Measurements from ENCODE around the gene FCHSD2.
"Not testable (repeated sequence)": the region's sequence is repeated elsewhere in the genome, so short reads cannot be mapped to it uniquely, and the experiment has no call there.

FCHSD2 gene

GRCh38 chr11:73028611-73029010 is 113.5 kb downstream of the FCHSD2 start:
- Histone ChIP-seq H3K27me3 (no peaks in the 10 kb centered on the region), H3K36me3 (no peaks in the 10 kb centered on the region; the same call in 1 of the 2 replicates), H3K9me3 (peaks cover 8% of the 10 kb centered on the region), H3K4me3 (ENCODE audit: low read depth, low read length) (no peak overlapping the region), H3K4me1 (peaks cover 18% of the 10 kb centered on the region)
- no peak for DNase-seq
- TF ChIP-seq CTCF (IDR thresholded peaks at IDR 0.05; ENCODE audit: low read depth, low read length) = no peak

GRCh38 chr11:73027840-73028239 is 114.3 kb downstream of the FCHSD2 start:
- not testable (repeated sequence) for H3K9me3 ChIP-seq; DNase-seq; H3K36me3 ChIP-seq; H3K4me3 ChIP-seq (ENCODE audit: low read depth, low read length); H3K27me3 ChIP-seq
- H3K4me1 ChIP-seq = peaks cover 18% of the 10 kb centered on the region

GRCh38 chr11:73024639-73025038 is 117.5 kb downstream of the FCHSD2 start:
- no peaks in the 10 kb centered on the region; the same call in 1 of the 2 replicates for H3K36me3 ChIP-seq
- TF ChIP-seq CTCF (IDR thresholded peaks at IDR 0.05; ENCODE audit: low read depth, low read length) = no peak
- no peak for DNase-seq
- no peak overlapping the region for H3K4me3 ChIP-seq (ENCODE audit: low read depth, low read length)
- H3K9me3 ChIP-seq = peaks cover 8% of the 10 kb centered on the region
- H3K27me3 ChIP-seq = no peaks in the 10 kb centered on the region
- H3K4me1 ChIP-seq = peaks cover 13% of the 10 kb centered on the region

GRCh38 chr11:73019996-73020395 is 122.1 kb downstream of the FCHSD2 start:
- no peak for DNase-seq
- H3K27me3 ChIP-seq = no peaks in the 10 kb centered on the region
- H3K9me3 ChIP-seq = peaks cover 6% of the 10 kb centered on the region
- H3K4me3 ChIP-seq (ENCODE audit: low read depth, low read length) = no peak overlapping the region
- H3K4me1 ChIP-seq = peaks cover 4% of the 10 kb centered on the region; the same call in 1 of the 2 replicates
- H3K36me3 ChIP-seq = no peaks in the 10 kb centered on the region
- no peak for TF ChIP-seq CTCF (IDR thresholded peaks at IDR 0.05; ENCODE audit: low read depth, low read length)

- no peak for DNase-seq
- Histone ChIP-seq H3K27me3 (no peaks in the 10 kb centered on the region), H3K9me3 (peaks cover under 1% of the 10 kb centered on the region), H3K4me3 (ENCODE audit: low read depth, low read length) (no peak overlapping the region), H3K36me3 (no peaks in the 10 kb centered on the region), H3K4me1 (peaks cover 4% of the 10 kb centered on the region; the same call in 1 of the 2 replicates)
- no peak for TF ChIP-seq CTCF (IDR thresholded peaks at IDR 0.05; ENCODE audit: low read depth, low read length)
Measured at GRCh38 chr11:73019449-73019848, 122.7 kb downstream of the FCHSD2 start.

- DNase-seq = no peak
- Histone ChIP-seq H3K4me3 (ENCODE audit: low read depth, low read length) (no peak overlapping the region), H3K9me3 (no peaks in the 10 kb centered on the region), H3K4me1 (peaks cover 4% of the 10 kb centered on the region; the same call in 1 of the 2 replicates), H3K36me3 (no peaks in the 10 kb centered on the region), H3K27me3 (no peaks in the 10 kb centered on the region)
- TF ChIP-seq CTCF (IDR thresholded peaks at IDR 0.05; ENCODE audit: low read depth, low read length) = no peak
Measured at GRCh38 chr11:73018856-73019255, 123.3 kb downstream of the FCHSD2 start.
